ENCODE measurements around the gene MX2.

MX2 gene

GRCh38 chr21:41379901-41380300 lies 18.1 kb downstream of the MX2 start:
- no peak for TF ChIP-seq CTCF (IDR thresholded peaks at IDR 0.05; ENCODE audit: extremely low read depth, missing control alignments)
- DNase-seq (ENCODE audit: low spot score) = no peak

GRCh38 chr21:41381731-41382130 lies 19.9 kb downstream of the MX2 start:
- TF ChIP-seq CTCF (IDR thresholded peaks at IDR 0.05; ENCODE audit: extremely low read depth, missing control alignments) = no peak
- no peak for DNase-seq (ENCODE audit: low spot score)

- no peak for TF ChIP-seq CTCF (IDR thresholded peaks at IDR 0.05; ENCODE audit: extremely low read depth, missing control alignments)
- no peak for DNase-seq (ENCODE audit: low spot score)
Measured at GRCh38 chr21:41387042-41387819, 25.4 kb downstream of the MX2 start.

- TF ChIP-seq CTCF (IDR thresholded peaks at IDR 0.05; ENCODE audit: extremely low read depth, missing control alignments) = no peak
Measured at GRCh38 chr21:41387824-41388223, 26.0 kb downstream of the MX2 start.

GRCh38 chr21:41388259-41388658 lies 26.4 kb downstream of the MX2 start:
- no peak for TF ChIP-seq CTCF (IDR thresholded peaks at IDR 0.05; ENCODE audit: extremely low read depth, missing control alignments)

More at GRCh38 chr21:41387824-41388223, 26.0 kb downstream of the MX2 start:
- DNase-seq (ENCODE audit: low spot score) = no peak

GRCh38 chr21:41390043-41390639 lies 28.3 kb downstream of the MX2 start:
- DNase-seq (ENCODE audit: low spot score) = no peak
- TF ChIP-seq CTCF (IDR thresholded peaks at IDR 0.05; ENCODE audit: extremely low read depth, missing control alignments) = no peak

More at GRCh38 chr21:41388259-41388658, 26.4 kb downstream of the MX2 start:
- DNase-seq (ENCODE audit: low spot score) = no peak

- no peak for TF ChIP-seq CTCF (IDR thresholded peaks at IDR 0.05; ENCODE audit: extremely low read depth, missing control alignments)
- no peak for DNase-seq (ENCODE audit: low spot score)
Measured at GRCh38 chr21:41393876-41394465, 32.1 kb downstream of the MX2 start.
